Skeletal muscle satellite cell (primary cell): ENCODE data around the gene DUT.

Experiments
- H3K27me3 ChIP-seq: 2 replicates; pipeline ENCODE4 v1.7.0; 2013; ENCODE audit warnings: low read length; ENCODE audit not compliant: control insufficient read depth, insufficient read depth
- H3K36me3 ChIP-seq: 2 replicates; pipeline ENCODE4 v1.7.0; 2013; ENCODE audit warnings: mild to moderate bottlenecking, control low read depth, low read length; ENCODE audit not compliant: insufficient read depth
- H3K4me1 ChIP-seq: 2 replicates; pipeline ENCODE4 v1.7.0; 2013; ENCODE audit warnings: low read length; ENCODE audit not compliant: control insufficient read depth, insufficient read depth
- H3K4me2 ChIP-seq: 2 replicates; pipeline ENCODE4 v1.7.0; 2013; ENCODE audit warnings: mild to moderate bottlenecking, low read length
- H3K4me3 ChIP-seq: 2 replicates; pipeline ENCODE4 v1.7.0; 2013; ENCODE audit warnings: low read length
- H3K9ac ChIP-seq: 2 replicates; pipeline ENCODE4 v1.7.0; 2013; ENCODE audit warnings: mild to moderate bottlenecking, low read depth, low read length, moderate library complexity
- H3K9me3 ChIP-seq: replicated peaks from 2 replicates; pipeline ENCODE4 v1.7.0; 2013; ENCODE audit warnings: mild to moderate bottlenecking, control low read depth, low read length

The DUT gene

GRCh38 chr15:48355377-48355776 lies 24.1 kb downstream of the DUT start:
- no peak overlapping the region for H3K4me2 ChIP-seq
- H3K27me3 ChIP-seq = no peaks in the 10 kb centered on the region
- peaks cover 15% of the 10 kb centered on the region for H3K4me1 ChIP-seq
- H3K36me3 ChIP-seq = no peaks in the 10 kb centered on the region
- H3K9me3 ChIP-seq = no peaks in the 10 kb centered on the region
- H3K9ac ChIP-seq = no peak overlapping the region
- no peak overlapping the region for H3K4me3 ChIP-seq

DNA sequence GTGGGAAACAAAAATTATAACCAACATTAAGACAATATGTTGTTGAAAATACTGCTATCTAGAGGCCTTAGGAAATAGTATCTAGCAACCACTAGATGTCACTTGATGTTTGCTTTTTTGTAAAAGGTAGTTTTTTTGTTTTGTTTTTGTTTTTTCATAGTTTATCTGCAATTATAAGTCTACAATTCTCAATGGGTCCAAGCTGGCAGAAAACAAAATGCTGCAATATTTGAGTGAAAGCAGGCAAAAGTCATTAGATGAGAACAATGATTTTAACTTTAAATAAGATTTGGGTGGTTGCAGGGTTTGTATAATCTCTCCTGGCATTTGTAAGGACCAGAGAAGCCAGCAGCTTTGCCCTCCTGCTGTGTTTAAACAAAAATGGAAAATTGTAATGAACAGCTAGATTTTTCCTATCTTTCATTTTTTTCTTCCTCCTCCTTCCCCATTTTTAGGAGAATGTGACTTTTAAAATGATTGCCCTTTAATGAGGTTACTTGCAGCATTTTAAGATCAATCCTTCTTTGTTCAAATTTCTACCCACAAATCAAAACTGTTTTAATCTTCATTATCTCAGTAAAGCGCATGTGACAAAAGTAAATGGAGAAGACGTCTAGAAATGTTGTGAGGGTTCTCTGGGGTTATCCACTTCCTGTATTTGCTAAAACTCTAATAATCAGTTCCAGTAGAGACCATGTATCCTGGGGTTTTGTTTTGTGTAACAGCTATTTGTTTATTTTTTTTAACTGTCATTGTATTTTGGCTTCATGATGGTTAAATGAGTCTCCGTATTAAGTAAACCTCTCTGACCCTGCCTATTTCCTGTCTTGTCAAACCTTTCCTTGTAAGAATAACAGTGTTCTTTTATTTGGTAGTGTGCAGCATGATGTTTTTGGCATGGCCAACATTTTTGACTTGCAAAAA lies 27.3 kb downstream of the DUT start:
- H3K9me3 ChIP-seq = no peaks in the 10 kb centered on the region
- peak overlapping the region; percentile 31 for H3K9ac ChIP-seq

DNA sequence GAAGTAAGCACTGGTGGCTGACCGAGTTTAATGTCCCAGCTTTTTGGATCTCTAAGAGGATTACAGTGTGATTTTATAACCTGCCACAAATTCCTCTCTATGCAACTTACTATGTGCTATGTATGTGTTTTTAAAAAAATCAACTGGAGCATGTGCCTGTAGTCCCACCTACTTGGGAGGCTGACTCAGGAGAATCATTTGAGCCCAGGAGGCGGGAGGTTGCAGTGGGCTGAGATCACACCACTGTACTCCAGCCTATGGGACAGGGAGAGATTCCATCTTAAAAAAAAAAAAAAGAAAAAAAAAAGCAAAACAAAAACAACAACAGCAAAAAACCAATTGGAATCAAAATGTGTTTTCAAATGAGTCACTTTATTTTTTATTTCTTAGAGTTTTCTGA lies 29.6 kb downstream of the DUT start:
- Histone ChIP-seq H3K9ac (no peak overlapping the region), H3K27me3 (no peaks in the 10 kb centered on the region), H3K36me3 (no peaks in the 10 kb centered on the region), H3K4me3 (no peak overlapping the region), H3K4me1 (peaks cover 24% of the 10 kb centered on the region), H3K4me2 (no peak overlapping the region), H3K9me3 (no peaks in the 10 kb centered on the region)

More for the DNA sequence above, 27.3 kb downstream of the DUT start:
- Histone ChIP-seq H3K36me3 (no peaks in the 10 kb centered on the region), H3K4me2 (peak overlapping the region; percentile 41), H3K4me3 (no peak overlapping the region), H3K27me3 (no peaks in the 10 kb centered on the region), H3K4me1 (peaks cover 24% of the 10 kb centered on the region)

DNA sequence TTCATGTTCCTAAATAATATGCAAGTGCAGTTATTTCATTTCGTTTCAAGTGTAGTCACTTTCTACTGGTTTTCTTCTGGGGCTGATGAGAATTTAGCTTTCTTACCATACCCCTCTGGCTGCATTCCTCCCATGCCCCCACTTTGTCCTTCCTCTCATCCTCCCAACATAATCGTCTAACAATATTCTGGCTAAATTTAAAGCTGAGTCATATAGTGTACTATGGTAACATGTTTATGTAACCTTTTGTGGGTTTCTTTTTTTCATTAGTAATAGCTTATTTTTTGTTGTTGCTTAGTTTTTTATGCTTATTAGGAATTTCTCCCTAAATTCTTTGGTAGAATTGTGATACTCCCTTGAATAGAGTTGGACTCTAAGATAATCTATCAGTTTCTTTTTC lies 30.5 kb downstream of the DUT start:
- H3K4me1 ChIP-seq = peaks cover 24% of the 10 kb centered on the region
- peak overlapping the region; percentile 26 for H3K4me2 ChIP-seq
- no peak overlapping the region for H3K9ac ChIP-seq
- no peaks in the 10 kb centered on the region for H3K9me3 ChIP-seq
- H3K4me3 ChIP-seq = no peak overlapping the region
- no peaks in the 10 kb centered on the region for H3K36me3 ChIP-seq
- H3K27me3 ChIP-seq = no peaks in the 10 kb centered on the region

GRCh38 chr15:48363474-48363873 lies 32.2 kb downstream of the DUT start:
- Histone ChIP-seq H3K9me3 (no peaks in the 10 kb centered on the region), H3K36me3 (no peaks in the 10 kb centered on the region), H3K4me2 (no peak overlapping the region), H3K9ac (no peak overlapping the region), H3K4me1 (peaks cover 21% of the 10 kb centered on the region), H3K27me3 (no peaks in the 10 kb centered on the region), H3K4me3 (no peak overlapping the region)

DNA sequence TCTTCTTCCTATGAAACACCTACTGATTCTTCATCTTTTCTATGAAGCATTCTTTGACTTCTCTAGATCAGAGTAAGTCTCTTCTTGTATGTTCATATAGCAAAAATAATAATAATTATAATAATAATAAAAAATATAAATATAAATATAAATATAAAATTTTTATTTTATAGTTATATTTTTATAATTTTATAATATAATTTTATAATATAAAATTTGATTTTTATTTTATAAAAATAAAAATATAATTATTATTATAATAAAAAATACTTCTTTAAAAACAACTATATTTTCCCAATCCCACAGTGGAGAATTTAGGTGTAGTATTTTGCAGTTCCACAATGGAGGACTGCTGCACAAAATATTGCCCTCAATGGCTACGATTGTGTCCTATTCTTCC lies 34.3 kb downstream of the DUT start:
- Histone ChIP-seq H3K9me3 (no peaks in the 10 kb centered on the region), H3K4me1 (peaks cover 14% of the 10 kb centered on the region), H3K9ac (no peak overlapping the region), H3K36me3 (no peaks in the 10 kb centered on the region), H3K27me3 (no peaks in the 10 kb centered on the region), H3K4me2 (no peak overlapping the region), H3K4me3 (no peak overlapping the region)

DNA sequence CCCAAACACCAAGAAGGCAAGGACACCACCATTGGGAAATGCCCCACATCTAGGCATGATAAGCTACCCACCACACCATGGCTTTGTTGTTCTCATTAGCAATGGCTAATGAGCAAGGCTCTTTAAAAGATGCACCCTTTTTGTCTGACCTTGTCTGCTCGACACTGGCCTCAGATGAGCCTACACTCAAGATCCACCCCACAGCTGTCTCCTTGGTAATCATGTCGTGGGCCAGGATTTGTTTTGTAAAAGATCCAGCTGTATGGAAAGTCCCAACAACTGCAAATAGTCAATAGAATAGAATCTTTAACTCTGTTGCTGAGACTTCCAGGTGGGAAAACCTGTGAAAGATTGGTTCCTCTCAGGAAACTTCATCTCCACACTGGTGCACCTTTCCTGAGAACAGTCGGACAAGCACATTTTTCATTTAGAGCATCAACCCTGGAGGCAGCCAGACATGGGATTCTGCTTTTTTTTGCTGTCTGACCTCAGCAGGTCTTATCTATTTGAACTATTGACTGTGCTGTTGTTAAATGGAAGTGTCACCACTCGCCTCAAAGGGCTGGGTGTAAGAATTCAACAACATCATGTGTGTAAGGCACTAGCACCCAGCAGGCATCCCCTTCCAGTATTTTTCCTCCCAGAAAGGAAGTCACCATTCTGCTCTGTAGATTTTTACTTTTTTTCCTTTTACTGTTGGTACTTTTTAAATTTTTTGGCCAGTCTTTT lies 35.5 kb downstream of the DUT start:
- Histone ChIP-seq H3K4me3 (no peak overlapping the region), H3K4me1 (peaks cover 12% of the 10 kb centered on the region), H3K9me3 (no peaks in the 10 kb centered on the region), H3K36me3 (no peaks in the 10 kb centered on the region), H3K27me3 (no peaks in the 10 kb centered on the region), H3K4me2 (no peak overlapping the region), H3K9ac (no peak overlapping the region)

- no peak overlapping the region for H3K4me3 ChIP-seq
- H3K27me3 ChIP-seq = no peaks in the 10 kb centered on the region
- H3K9ac ChIP-seq = no peak overlapping the region
- peaks cover 9% of the 10 kb centered on the region for H3K4me1 ChIP-seq
- H3K4me2 ChIP-seq = no peak overlapping the region
- no peaks in the 10 kb centered on the region for H3K9me3 ChIP-seq
- no peaks in the 10 kb centered on the region for H3K36me3 ChIP-seq
Measured at GRCh38 chr15:48367483-48367882, 36.3 kb downstream of the DUT start.

DNA sequence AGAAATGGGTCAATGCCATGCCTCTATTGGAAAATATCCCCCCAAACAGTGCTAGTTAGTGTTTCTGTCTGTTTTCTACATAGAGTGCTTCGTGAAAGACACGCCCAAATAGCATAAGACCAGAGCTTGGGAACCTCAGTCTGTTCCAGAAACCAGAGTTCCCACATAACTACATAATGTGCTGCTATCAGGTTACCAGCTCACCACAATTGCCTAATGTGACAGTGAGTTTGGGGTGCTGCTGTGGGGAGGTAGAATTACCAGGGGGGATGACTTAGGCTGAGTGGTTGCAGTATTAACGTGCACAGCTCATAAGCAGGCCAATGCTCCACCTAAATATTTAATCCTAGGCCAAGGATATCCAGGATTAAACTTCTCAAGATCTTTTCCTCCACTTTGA lies 39.2 kb downstream of the DUT start:
- H3K4me2 ChIP-seq = peak overlapping the region; percentile 43
- no peaks in the 10 kb centered on the region for H3K27me3 ChIP-seq
- H3K9me3 ChIP-seq = no peaks in the 10 kb centered on the region
- no peak overlapping the region for H3K4me3 ChIP-seq
- H3K4me1 ChIP-seq = peaks cover 22% of the 10 kb centered on the region
- peak overlapping the region; percentile 30 for H3K9ac ChIP-seq
- no peaks in the 10 kb centered on the region for H3K36me3 ChIP-seq

- no peak overlapping the region for H3K9ac ChIP-seq
- H3K9me3 ChIP-seq = no peaks in the 10 kb centered on the region
- no peak overlapping the region for H3K4me2 ChIP-seq
- H3K36me3 ChIP-seq = no peaks in the 10 kb centered on the region
- H3K4me1 ChIP-seq = peaks cover 22% of the 10 kb centered on the region
- no peaks in the 10 kb centered on the region for H3K27me3 ChIP-seq
- no peak overlapping the region for H3K4me3 ChIP-seq
Measured at GRCh38 chr15:48371550-48371949, 40.3 kb downstream of the DUT start.

DNA sequence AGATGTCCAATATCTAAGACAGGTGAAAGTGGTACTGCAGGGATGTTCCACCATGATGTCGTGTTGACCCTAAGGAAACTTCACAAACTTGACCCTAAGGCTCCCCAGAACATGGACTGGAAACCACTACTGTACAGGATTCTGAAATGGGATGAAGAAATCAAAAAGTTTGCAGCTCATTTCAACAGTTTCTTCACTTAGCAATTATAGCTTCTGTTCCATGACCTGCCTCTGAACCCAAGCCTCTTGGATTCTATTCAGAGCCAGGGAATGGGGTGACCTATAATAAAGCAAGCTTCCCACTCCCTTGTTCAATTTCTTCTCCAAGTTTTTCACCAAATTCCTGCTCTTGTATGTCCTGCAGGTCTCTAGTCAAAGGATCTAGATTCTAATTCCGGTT lies 40.7 kb downstream of the DUT start:
- no peaks in the 10 kb centered on the region for H3K9me3 ChIP-seq
- H3K9ac ChIP-seq = no peak overlapping the region
- no peak overlapping the region for H3K4me3 ChIP-seq
- peaks cover 22% of the 10 kb centered on the region for H3K4me1 ChIP-seq
- H3K4me2 ChIP-seq = no peak overlapping the region
- no peaks in the 10 kb centered on the region for H3K27me3 ChIP-seq
- no peaks in the 10 kb centered on the region for H3K36me3 ChIP-seq
